Measurements from ENCODE around the gene PAX6. TPM values are rescaled to one million over a fixed set of nuclear protein-coding genes. Genes with fewer than 3 reads are reported as not detected.

The PAX6 gene
- total RNA-seq, 6 donors from 2014 or later, result not detected

DNA sequence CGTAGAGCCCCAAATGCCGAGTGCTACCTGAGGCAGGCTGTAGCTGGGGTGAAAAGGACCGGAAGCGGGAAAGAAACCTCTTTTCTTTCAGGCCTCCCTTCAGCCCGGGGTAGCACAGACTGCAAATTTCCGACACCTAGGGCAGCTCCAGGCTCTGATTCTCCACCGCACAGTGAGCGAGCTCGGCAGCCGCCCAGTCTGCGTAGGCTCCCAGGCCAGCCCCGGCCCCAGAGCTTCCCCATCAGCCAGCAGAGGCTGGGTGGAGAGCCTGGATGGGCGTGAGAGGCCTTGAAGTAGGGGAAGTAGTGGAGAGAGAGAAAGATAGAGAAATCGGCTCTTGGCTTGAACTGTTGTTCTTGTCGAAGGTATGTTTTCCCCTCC is 9.3 kb upstream of the PAX6 start:
- WGBS, 2 donors, result 9 to 14% methylated on average over 13 to 15 of the region's 15 CpGs
- peaks cover 26 to 47% (median 29%) of the 10 kb centered on the region in 4 donors for H3K4me1 ChIP-seq
- no peak for ATAC-seq (ENCODE audit: low FRiP score in 2 of 2)
- peaks cover 2 to 96% (median 72%) of the 10 kb centered on the region in 4 donors for H3K27me3 ChIP-seq
- no peaks in the 10 kb centered on the region for H3K9me3 ChIP-seq
- H3K27ac ChIP-seq, result no peak overlapping the region
- DNase-seq, result peak in 1 of 2 donors; percentile 73
- TF ChIP-seq POLR2A (IDR thresholded peaks at IDR 0.05) (no peak), EP300 (IDR thresholded peaks at IDR 0.05) (no peak), POLR2AphosphoS5 (IDR thresholded peaks at IDR 0.05) (no peak)
- TF ChIP-seq, protein P1, sequence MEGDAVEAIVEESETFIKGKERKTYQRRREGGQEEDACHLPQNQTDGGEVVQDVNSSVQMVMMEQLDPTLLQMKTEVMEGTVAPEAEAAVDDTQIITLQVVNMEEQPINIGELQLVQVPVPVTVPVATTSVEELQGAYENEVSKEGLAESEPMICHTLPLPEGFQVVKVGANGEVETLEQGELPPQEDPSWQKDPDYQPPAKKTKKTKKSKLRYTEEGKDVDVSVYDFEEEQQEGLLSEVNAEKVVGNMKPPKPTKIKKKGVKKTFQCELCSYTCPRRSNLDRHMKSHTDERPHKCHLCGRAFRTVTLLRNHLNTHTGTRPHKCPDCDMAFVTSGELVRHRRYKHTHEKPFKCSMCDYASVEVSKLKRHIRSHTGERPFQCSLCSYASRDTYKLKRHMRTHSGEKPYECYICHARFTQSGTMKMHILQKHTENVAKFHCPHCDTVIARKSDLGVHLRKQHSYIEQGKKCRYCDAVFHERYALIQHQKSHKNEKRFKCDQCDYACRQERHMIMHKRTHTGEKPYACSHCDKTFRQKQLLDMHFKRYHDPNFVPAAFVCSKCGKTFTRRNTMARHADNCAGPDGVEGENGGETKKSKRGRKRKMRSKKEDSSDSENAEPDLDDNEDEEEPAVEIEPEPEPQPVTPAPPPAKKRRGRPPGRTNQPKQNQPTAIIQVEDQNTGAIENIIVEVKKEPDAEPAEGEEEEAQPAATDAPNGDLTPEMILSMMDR (IDR thresholded peaks at IDR 0.05), result no peak
- no peaks in the 10 kb centered on the region for H3K36me3 ChIP-seq
- no peak overlapping the region for H3K4me3 ChIP-seq

GRCh38 chr11:31819621-31820437 is 8.7 kb upstream of the PAX6 start:
- Histone ChIP-seq H3K4me1 (peaks cover 29 to 47% (median 32%) of the 10 kb centered on the region in 4 donors), H3K27me3 (peaks cover 2 to 98% (median 71%) of the 10 kb centered on the region in 4 donors), H3K36me3 (no peaks in the 10 kb centered on the region), H3K4me3 (no peak overlapping the region), H3K27ac (no peak overlapping the region), H3K9me3 (no peaks in the 10 kb centered on the region)
- DNase-seq, result peak in 1 of 2 donors; percentile 76
- ATAC-seq (ENCODE audit: low FRiP score in 2 of 2), result no peak
- TF ChIP-seq EP300 (IDR thresholded peaks at IDR 0.05) (no peak), POLR2AphosphoS5 (IDR thresholded peaks at IDR 0.05) (no peak)
- WGBS, 2 donors, result 19 to 30% methylated on average over 3 to 53 of the region's 55 CpGs

- no peak overlapping the region for H3K4me3 ChIP-seq
- ATAC-seq (ENCODE audit: low FRiP score in 2 of 2) (no peak), DNase-seq (peak in 1 of 2 donors; percentile 65)
- 9 to 17% methylated on average over 8 to 16 of the region's 26 CpGs for WGBS, 2 donors
- peaks cover 37 to 55% (median 40%) of the 10 kb centered on the region in 4 donors for H3K4me1 ChIP-seq
- TF ChIP-seq, protein P1 (IDR thresholded peaks at IDR 0.05), result no peak
- TF ChIP-seq POLR2AphosphoS5 (IDR thresholded peaks at IDR 0.05), result no peak
- no peak for TF ChIP-seq EP300 (IDR thresholded peaks at IDR 0.05)
- TF ChIP-seq POLR2A (IDR thresholded peaks at IDR 0.05), result no peak
- H3K27ac ChIP-seq, result no peak overlapping the region
- H3K27me3 ChIP-seq, result peaks cover 4 to 98% (median 72%) of the 10 kb centered on the region in 4 donors
- no peaks in the 10 kb centered on the region for H3K36me3 ChIP-seq
- H3K9me3 ChIP-seq, result no peaks in the 10 kb centered on the region
Observed at GRCh38 chr11:31818874-31819331, 7.8 kb upstream of the PAX6 start.

- no peak overlapping the region for H3K27ac ChIP-seq
- H3K9me3 ChIP-seq, result no peaks in the 10 kb centered on the region
- H3K27me3 ChIP-seq, result peaks cover 2 to 98% (median 74%) of the 10 kb centered on the region in 4 donors
- peaks cover 42 to 60% (median 45%) of the 10 kb centered on the region in 4 donors for H3K4me1 ChIP-seq
- H3K4me3 ChIP-seq, result no peak overlapping the region
- H3K36me3 ChIP-seq, result no peaks in the 10 kb centered on the region
- 9 to 12% methylated on average over 5 to 9 of the region's 9 CpGs for WGBS, 2 donors
- no peak for DNase-seq
- TF ChIP-seq POLR2AphosphoS5 (IDR thresholded peaks at IDR 0.05) (no peak), POLR2A (IDR thresholded peaks at IDR 0.05) (no peak), EP300 (IDR thresholded peaks at IDR 0.05) (no peak)
- TF ChIP-seq, protein P1 (IDR thresholded peaks at IDR 0.05), result no peak
- no peak for ATAC-seq (ENCODE audit: low FRiP score in 2 of 2)
Observed at GRCh38 chr11:31818425-31818755, 7.3 kb upstream of the PAX6 start.

DNA sequence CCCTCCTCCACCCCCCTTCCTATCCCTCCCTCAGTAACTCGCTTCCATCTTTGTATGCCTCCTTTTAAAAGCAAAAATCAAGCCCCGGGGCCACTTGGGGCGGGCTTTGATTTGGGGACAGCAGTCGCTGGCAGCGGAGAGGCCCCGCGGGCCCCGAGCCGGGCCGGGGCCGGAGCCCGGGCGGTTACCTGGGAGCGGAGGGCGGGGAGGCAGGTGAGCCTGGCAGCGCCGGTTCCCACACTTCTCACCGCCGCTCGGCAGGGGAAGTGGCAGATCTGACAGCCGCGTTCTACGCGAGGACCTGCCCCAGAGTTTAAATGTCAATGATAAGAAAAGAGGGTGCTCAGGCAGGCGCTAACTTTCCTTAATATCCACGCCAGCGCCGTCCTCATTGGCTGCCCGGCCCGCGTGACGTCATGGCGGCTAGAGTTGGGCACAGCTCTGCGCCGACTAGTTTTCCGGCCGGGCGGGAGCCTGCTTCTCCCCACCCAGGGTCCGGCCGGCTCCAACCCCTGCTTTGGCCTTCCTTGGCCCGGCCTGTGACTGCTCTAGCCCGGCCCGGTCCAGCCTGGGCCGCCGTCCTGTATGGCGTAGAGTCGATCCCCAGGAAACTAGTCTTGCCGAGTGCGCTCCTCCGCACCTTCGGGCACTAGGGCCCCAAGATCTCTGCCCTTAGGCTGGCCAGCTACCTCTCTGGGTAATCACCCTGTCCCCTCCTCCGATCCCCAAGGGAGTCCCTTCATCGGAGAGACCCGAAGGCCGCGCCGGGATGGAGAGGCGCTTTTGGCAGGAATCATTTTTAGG is 6.7 kb upstream of the PAX6 start:
- Histone ChIP-seq H3K4me3 (peak overlapping the region in 1 of 4 donors; percentile 11), H3K27me3 (peaks cover 2 to 98% (median 74%) of the 10 kb centered on the region in 4 donors), H3K9me3 (no peaks in the 10 kb centered on the region), H3K4me1 (peaks cover 48 to 66% (median 51%) of the 10 kb centered on the region in 4 donors), H3K27ac (no peak overlapping the region), H3K36me3 (no peaks in the 10 kb centered on the region)
- 5 to 13% methylated on average over 13 to 39 of the region's 58 CpGs for WGBS, 2 donors
- TF ChIP-seq POLR2AphosphoS5 (IDR thresholded peaks at IDR 0.05) (no peak), EP300 (IDR thresholded peaks at IDR 0.05) (no peak), POLR2A (IDR thresholded peaks at IDR 0.05) (no peak)
- TF ChIP-seq, protein P1 (IDR thresholded peaks at IDR 0.05), result no peak
- ATAC-seq (ENCODE audit: low FRiP score in 2 of 2), result peak in 1 of 2 donors; percentile 32
- peak in 1 of 2 donors; percentile 80 for DNase-seq
